ENCODE data around the gene P3H2.

P3H2 gene

GRCh38 chr3:190127797-190128196, 7.1 kb upstream of the P3H2 start:
- H3K36me3 ChIP-seq (ENCODE audit: control insufficient read depth in 2 of 2, insufficient read depth in 1 of 2, low read length in 2 of 2) = no peaks in the 10 kb centered on the region
- TF ChIP-seq ZXDB (tag by site-specific recombination; IDR thresholded peaks at IDR 0.05) = no peak
- no peak for TF ChIP-seq KLF1 (tag by site-specific recombination; IDR thresholded peaks at IDR 0.05)
- no peak for TF ChIP-seq ZNF433 (tag by site-specific recombination; IDR thresholded peaks at IDR 0.05; ENCODE audit: low read depth)
- TF ChIP-seq REPIN1 (tag by site-specific recombination; IDR thresholded peaks at IDR 0.05; ENCODE audit: low read depth) = no peak
- TF ChIP-seq ZNF2 (tag by site-specific recombination; IDR thresholded peaks at IDR 0.05) = no peak
- TF ChIP-seq ZNF311 (tag by site-specific recombination; IDR thresholded peaks at IDR 0.05; ENCODE audit: borderline replicate concordance) = no peak
- no peak overlapping the region for H3K4me3 ChIP-seq (ENCODE audit: low read depth, low read length)
- POLR2A ChIA-PET = no interaction called here
- no peak overlapping the region for H3K27ac ChIP-seq (ENCODE audit: extremely low read depth, low read depth, low read length)
- CTCF ChIA-PET = interaction anchor here (0.6 kb wide), 1 partner anchor 11 kb away, joined by 3 read pairs; no protein-coding TSS in a partner anchor
- no peaks in the 10 kb centered on the region for H3K9me3 ChIP-seq (ENCODE audit: control insufficient read depth, insufficient read depth, low read depth, low read length)
- H3K4me1 ChIP-seq (ENCODE audit: control insufficient read depth, insufficient read depth, low read length) = peaks cover 3% of the 10 kb centered on the region; the same call in 1 of the 2 replicates

- H3K4me3 ChIP-seq (ENCODE audit: low read depth, low read length) = no peak overlapping the region
- no peaks in the 10 kb centered on the region for H3K9me3 ChIP-seq (ENCODE audit: control insufficient read depth, insufficient read depth, low read depth, low read length)
- no peak for TF ChIP-seq ZNF121 (tag by site-specific recombination; IDR thresholded peaks at IDR 0.05)
- no peak for TF ChIP-seq ZBTB11 (tag by site-specific recombination; conservative IDR thresholded peaks at IDR 0.05; ENCODE audit: low read depth)
- no peak for TF ChIP-seq YY2 (tag by site-specific recombination; IDR thresholded peaks at IDR 0.05)
- no peak for TF ChIP-seq ZNF391 (tag by site-specific recombination; IDR thresholded peaks at IDR 0.05; ENCODE audit: borderline replicate concordance, low read depth)
- TF ChIP-seq ZNF580 (tag by site-specific recombination; IDR thresholded peaks at IDR 0.05) = no peak
- CTCF ChIA-PET = interaction anchor here (0.6 kb wide), 1 partner anchor 75 kb away, joined by 3 read pairs; no protein-coding TSS in a partner anchor
- no peaks in the 10 kb centered on the region for H3K36me3 ChIP-seq (ENCODE audit: control insufficient read depth in 2 of 2, insufficient read depth in 1 of 2, low read length in 2 of 2)
- POLR2A ChIA-PET = no interaction called here
- H3K27ac ChIP-seq (ENCODE audit: extremely low read depth, low read depth, low read length) = no peak overlapping the region
- H3K4me1 ChIP-seq (ENCODE audit: control insufficient read depth, insufficient read depth, low read length) = peaks cover 3% of the 10 kb centered on the region; the same call in 1 of the 2 replicates
Observed at GRCh38 chr3:190127195-190127594, 6.5 kb upstream of the P3H2 start.

DNA sequence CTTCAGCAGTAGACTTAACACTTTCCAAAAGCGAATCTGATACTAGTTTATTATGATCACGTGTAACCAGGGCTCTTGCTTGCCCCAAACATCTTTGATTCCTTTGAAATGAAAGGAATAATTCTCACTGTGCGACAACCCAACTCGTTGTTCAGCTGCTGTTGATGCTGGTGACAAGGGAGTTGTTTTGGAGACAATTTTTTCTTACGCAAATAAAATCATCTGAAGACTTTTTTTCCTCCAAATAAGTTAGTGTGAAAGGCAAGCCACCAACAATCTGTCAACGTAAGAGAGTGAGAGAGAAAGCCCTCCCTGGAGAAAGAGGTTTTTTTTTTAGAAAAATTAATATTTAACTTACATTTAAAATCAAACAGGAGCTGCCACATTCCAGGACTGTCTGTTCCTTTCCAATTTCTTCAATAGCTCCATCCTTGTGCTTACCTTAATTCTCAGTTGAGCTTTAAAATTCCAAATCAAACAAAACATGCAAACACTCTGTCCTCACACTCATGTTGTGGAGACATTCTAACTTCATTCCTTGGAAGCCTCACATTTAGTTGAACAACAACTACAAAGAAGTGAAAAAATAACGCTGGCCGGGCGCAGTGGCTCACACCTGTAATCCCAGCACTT, 4.9 kb upstream of the P3H2 start:
- Histone ChIP-seq H3K27ac (ENCODE audit: extremely low read depth, low read depth, low read length) (no peak overlapping the region), H3K36me3 (ENCODE audit: control insufficient read depth in 2 of 2, insufficient read depth in 1 of 2, low read length in 2 of 2) (no peaks in the 10 kb centered on the region), H3K4me3 (ENCODE audit: low read depth, low read length) (no peak overlapping the region), H3K9me3 (ENCODE audit: control insufficient read depth, insufficient read depth, low read depth, low read length) (no peaks in the 10 kb centered on the region), H3K4me1 (ENCODE audit: control insufficient read depth, insufficient read depth, low read length) (peaks cover 5% of the 10 kb centered on the region; the same call in 1 of the 2 replicates)
- TF ChIP-seq SETDB1 (IDR thresholded peaks at IDR 0.05; ENCODE audit: insufficient read length, low read length) (no peak), YY2 (tag by site-specific recombination; IDR thresholded peaks at IDR 0.05) (no peak), HOXA7 (CRISPR knock-in tag; IDR thresholded peaks at IDR 0.05; ENCODE audit: borderline replicate concordance) (no peak)
- POLR2A ChIA-PET = no interaction called here
- CTCF ChIA-PET = interaction anchor here (0.5 to 1.1 kb wide), 2 partner anchors 14 to 164 kb away, joined by 3 to 4 read pairs; no protein-coding TSS in a partner anchor

- ChIA-PET POLR2A (interaction anchor here (0.6 kb wide), 1 partner anchor 75 kb away, joined by 3 read pairs; no protein-coding TSS in a partner anchor), CTCF (no interaction called here)
- Histone ChIP-seq H3K27ac (ENCODE audit: extremely low read depth, low read depth, low read length) (no peak overlapping the region), H3K36me3 (ENCODE audit: control insufficient read depth in 2 of 2, insufficient read depth in 1 of 2, low read length in 2 of 2) (no peaks in the 10 kb centered on the region), H3K4me1 (ENCODE audit: control insufficient read depth, insufficient read depth, low read length) (peaks cover 3% of the 10 kb centered on the region; the same call in 1 of the 2 replicates), H3K4me3 (ENCODE audit: low read depth, low read length) (no peak overlapping the region), H3K9me3 (ENCODE audit: control insufficient read depth, insufficient read depth, low read depth, low read length) (no peaks in the 10 kb centered on the region)
- TF ChIP-seq ZSCAN30 (tag by site-specific recombination; IDR thresholded peaks at IDR 0.05) = no peak
- no peak for TF ChIP-seq ZNF670 (tag by site-specific recombination; IDR thresholded peaks at IDR 0.05; ENCODE audit: low read depth)
- TF ChIP-seq SETDB1 (IDR thresholded peaks at IDR 0.05; ENCODE audit: insufficient read length, low read length) = no peak
- TF ChIP-seq ZNF621 (tag by site-specific recombination; IDR thresholded peaks at IDR 0.05) = no peak
- TF ChIP-seq RBAK (tag by site-specific recombination; IDR thresholded peaks at IDR 0.05) = no peak
- no peak for TF ChIP-seq KLF8 (tag by site-specific recombination; IDR thresholded peaks at IDR 0.05)
- TF ChIP-seq ZNF837 (tag by site-specific recombination; IDR thresholded peaks at IDR 0.05) = no peak
- TF ChIP-seq GLI2 (tag by site-specific recombination; IDR thresholded peaks at IDR 0.05; ENCODE audit: borderline replicate concordance, low read depth) = no peak
- TF ChIP-seq ZNF2 (tag by site-specific recombination; IDR thresholded peaks at IDR 0.05) = no peak
Observed at GRCh38 chr3:190124067-190124466, 3.4 kb upstream of the P3H2 start.
